ENCODE measurements around the gene SASS6. TPM values are rescaled to one million over a fixed set of nuclear protein-coding genes. Genes with fewer than 3 reads are reported as not detected.

SASS6 gene
- total RNA-seq, 1 experiment from 2014 or later: 7.5 TPM

DNA sequence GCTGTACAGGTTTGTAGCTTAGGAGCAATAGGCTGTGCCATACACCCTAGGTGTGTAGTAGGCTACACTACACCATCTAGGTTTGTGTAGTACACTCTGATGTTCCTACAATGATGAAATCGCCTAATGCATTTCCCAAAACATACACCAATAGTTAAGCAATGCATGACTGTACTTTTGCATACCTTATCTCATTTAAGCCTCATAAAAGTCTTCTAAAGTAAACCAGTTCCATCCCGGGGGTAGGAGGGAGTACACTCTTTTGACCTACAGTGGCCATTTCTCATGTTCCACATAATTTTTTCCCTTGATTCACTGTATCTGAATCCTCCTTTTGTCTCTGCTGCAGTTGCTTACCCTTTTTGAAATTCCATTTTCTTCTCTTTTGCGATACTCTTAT, 12.4 kb upstream of the SASS6 start:
- Mint-ChIP-seq H3K27me3 (ENCODE audit: insufficient read depth, unreplicated experiment) (no peaks in the 10 kb centered on the region), H3K4me1 (ENCODE audit: insufficient read depth, unreplicated experiment) (no peaks in the 10 kb centered on the region), H3K36me3 (ENCODE audit: insufficient read depth, unreplicated experiment) (peaks cover 88% of the 10 kb centered on the region), H3K4me3 (ENCODE audit: unreplicated experiment) (no peak overlapping the region), H3K27ac (ENCODE audit: low read depth, unreplicated experiment) (no peak overlapping the region), H3K9me3 (ENCODE audit: unreplicated experiment) (no peaks in the 10 kb centered on the region)
- CTCF ChIA-PET: interaction anchor here (0.9 kb wide), 1 partner anchor 335 kb away, joined by 3 read pairs; no protein-coding TSS in a partner anchor
- intact Hi-C loops (cut with micrococcal nuclease): no loop called here
- no peak for DNase-seq (ENCODE audit: unreplicated experiment)
- POLR2A ChIA-PET: interaction anchor here (1.0 kb wide), 1 partner anchor 12 kb away, joined by 10 read pairs; the partner anchor contains the start of genes SASS6 and TRMT13
- BruUV-seq (replicated peaks): no TSS peak
- TF ChIP-seq, protein P1, sequence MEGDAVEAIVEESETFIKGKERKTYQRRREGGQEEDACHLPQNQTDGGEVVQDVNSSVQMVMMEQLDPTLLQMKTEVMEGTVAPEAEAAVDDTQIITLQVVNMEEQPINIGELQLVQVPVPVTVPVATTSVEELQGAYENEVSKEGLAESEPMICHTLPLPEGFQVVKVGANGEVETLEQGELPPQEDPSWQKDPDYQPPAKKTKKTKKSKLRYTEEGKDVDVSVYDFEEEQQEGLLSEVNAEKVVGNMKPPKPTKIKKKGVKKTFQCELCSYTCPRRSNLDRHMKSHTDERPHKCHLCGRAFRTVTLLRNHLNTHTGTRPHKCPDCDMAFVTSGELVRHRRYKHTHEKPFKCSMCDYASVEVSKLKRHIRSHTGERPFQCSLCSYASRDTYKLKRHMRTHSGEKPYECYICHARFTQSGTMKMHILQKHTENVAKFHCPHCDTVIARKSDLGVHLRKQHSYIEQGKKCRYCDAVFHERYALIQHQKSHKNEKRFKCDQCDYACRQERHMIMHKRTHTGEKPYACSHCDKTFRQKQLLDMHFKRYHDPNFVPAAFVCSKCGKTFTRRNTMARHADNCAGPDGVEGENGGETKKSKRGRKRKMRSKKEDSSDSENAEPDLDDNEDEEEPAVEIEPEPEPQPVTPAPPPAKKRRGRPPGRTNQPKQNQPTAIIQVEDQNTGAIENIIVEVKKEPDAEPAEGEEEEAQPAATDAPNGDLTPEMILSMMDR (IDR thresholded peaks at IDR 0.05; ENCODE audit: unreplicated experiment): no peak

DNA sequence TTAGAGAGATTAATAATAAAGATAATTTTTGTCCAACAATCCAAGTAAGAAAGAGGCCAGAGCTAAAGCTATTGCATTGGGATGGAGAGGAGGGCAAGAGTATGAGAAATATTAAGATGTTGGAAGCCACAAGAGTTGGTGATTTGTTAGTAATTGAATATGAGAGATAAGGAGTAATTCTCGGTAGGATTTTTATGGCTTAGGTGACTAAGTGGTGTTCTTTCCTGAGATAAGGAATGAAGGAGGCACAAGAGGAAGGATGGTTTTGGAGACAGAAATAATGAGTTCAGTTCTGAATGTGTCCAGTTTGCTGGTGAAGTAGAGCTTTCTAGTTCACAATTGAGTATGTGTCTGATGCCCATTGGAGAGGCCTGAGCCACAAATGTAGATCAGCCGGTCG, 9.6 kb upstream of the SASS6 start:
- intact Hi-C loops (cut with micrococcal nuclease): no loop called here
- no peak for DNase-seq (ENCODE audit: unreplicated experiment)
- ChIA-PET POLR2A (interaction anchor here (0.7 to 1.3 kb wide), 3 partner anchors 9 to 14 kb away, joined by 3 to 6 read pairs (median 4); partner anchors contain the start of genes SASS6 and TRMT13), CTCF (interaction anchor here (0.6 kb wide), 1 partner anchor 106 kb away, joined by 4 read pairs; no protein-coding TSS in a partner anchor)
- Mint-ChIP-seq H3K27ac (ENCODE audit: low read depth, unreplicated experiment) (no peak overlapping the region), H3K36me3 (ENCODE audit: insufficient read depth, unreplicated experiment) (peaks cover 94% of the 10 kb centered on the region), H3K9me3 (ENCODE audit: unreplicated experiment) (no peaks in the 10 kb centered on the region), H3K27me3 (ENCODE audit: insufficient read depth, unreplicated experiment) (no peaks in the 10 kb centered on the region), H3K4me1 (ENCODE audit: insufficient read depth, unreplicated experiment) (no peaks in the 10 kb centered on the region), H3K4me3 (ENCODE audit: unreplicated experiment) (no peak overlapping the region)
- BruUV-seq (replicated peaks): no TSS peak
- TF ChIP-seq, protein P1 (IDR thresholded peaks at IDR 0.05; ENCODE audit: unreplicated experiment): no peak

DNA sequence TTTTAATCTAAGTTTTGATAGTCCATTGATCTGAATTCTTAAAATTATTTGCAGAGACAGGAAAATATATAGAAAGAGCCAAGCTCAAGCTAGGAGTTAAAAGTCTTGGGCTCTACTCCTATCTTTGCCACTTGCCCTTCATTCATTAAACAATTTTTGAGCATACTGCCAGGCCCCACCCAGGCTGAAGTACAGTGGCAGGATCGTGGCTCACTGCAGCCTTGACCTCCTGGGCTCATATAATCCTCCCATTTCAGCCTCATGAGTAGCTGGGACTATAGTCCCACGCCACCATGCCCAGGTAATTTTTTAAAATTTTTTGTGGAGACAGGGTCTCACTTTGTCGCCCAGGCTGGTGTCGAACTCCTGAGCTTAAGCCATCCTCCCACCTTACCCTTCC, 8.5 kb upstream of the SASS6 start:
- intact Hi-C loops (cut with micrococcal nuclease): no loop called here
- H3K36me3 Mint-ChIP-seq (ENCODE audit: insufficient read depth, unreplicated experiment): peaks cover 95% of the 10 kb centered on the region
- no peak overlapping the region for H3K27ac Mint-ChIP-seq (ENCODE audit: low read depth, unreplicated experiment)
- H3K27me3 Mint-ChIP-seq (ENCODE audit: insufficient read depth, unreplicated experiment): no peaks in the 10 kb centered on the region
- no TSS peak for BruUV-seq (replicated peaks)
- DNase-seq (ENCODE audit: unreplicated experiment): no peak
- no peaks in the 10 kb centered on the region for H3K4me1 Mint-ChIP-seq (ENCODE audit: insufficient read depth, unreplicated experiment)
- no peak overlapping the region for H3K4me3 Mint-ChIP-seq (ENCODE audit: unreplicated experiment)
- POLR2A ChIA-PET: interaction anchor here (0.6 kb wide), 1 partner anchor 89 kb away, joined by 3 read pairs; no protein-coding TSS in a partner anchor
- no peaks in the 10 kb centered on the region for H3K9me3 Mint-ChIP-seq (ENCODE audit: unreplicated experiment)
- CTCF ChIA-PET: interaction anchor here (0.6 kb wide), 2 partner anchors 318 to 319 kb away, joined by 3 read pairs; no protein-coding TSS in a partner anchor
- TF ChIP-seq, protein P1 (IDR thresholded peaks at IDR 0.05; ENCODE audit: unreplicated experiment): no peak

DNA sequence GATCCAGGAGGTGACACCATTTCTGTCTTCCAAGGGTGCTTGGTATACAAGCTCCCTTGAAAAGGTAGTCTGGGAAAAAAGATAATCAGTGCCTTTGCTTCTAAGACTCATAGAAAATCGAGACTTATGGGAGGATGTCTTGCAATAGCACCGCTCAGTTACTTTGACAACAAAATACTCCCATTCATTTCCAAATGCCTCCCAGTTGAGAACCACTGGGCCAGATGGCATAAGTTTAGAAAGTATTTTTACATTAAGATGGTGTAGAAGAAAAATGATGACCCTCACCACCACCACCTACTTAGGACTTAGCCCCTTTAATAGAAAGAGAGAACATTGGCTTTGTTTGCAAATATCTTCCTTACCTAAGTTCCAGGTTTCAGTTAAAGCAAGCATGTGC, 4.9 kb upstream of the SASS6 start:
- H3K27me3 Mint-ChIP-seq (ENCODE audit: insufficient read depth, unreplicated experiment): no peaks in the 10 kb centered on the region
- ChIA-PET CTCF (interaction anchor here (0.6 kb wide), 1 partner anchor 317 kb away, joined by 3 read pairs; no protein-coding TSS in a partner anchor), POLR2A (interaction anchor here (1.0 kb wide), 1 partner anchor 100 kb away, joined by 4 read pairs; a partner anchor contains a TSS)
- no TSS peak for BruUV-seq (replicated peaks)
- no peaks in the 10 kb centered on the region for H3K9me3 Mint-ChIP-seq (ENCODE audit: unreplicated experiment)
- DNase-seq (ENCODE audit: unreplicated experiment): no peak
- H3K4me3 Mint-ChIP-seq (ENCODE audit: unreplicated experiment): no peak overlapping the region
- peaks cover 10% of the 10 kb centered on the region for H3K4me1 Mint-ChIP-seq (ENCODE audit: insufficient read depth, unreplicated experiment)
- H3K36me3 Mint-ChIP-seq (ENCODE audit: insufficient read depth, unreplicated experiment): peaks cover 59% of the 10 kb centered on the region
- TF ChIP-seq, protein P1 (IDR thresholded peaks at IDR 0.05; ENCODE audit: unreplicated experiment): no peak
- intact Hi-C loops (cut with micrococcal nuclease): loop anchor here (10.0 kb wide), 1 partner anchor 757 kb away; the partner anchor contains the start of genes EXTL2 and SLC30A7
- H3K27ac Mint-ChIP-seq (ENCODE audit: low read depth, unreplicated experiment): no peak overlapping the region

Data from MCF 10A (cell line).